Mesenteric fat pad (tissue), 1 donor: ENCODE results near the gene NANOS2. TPM values are rescaled to one million over a fixed set of nuclear protein-coding genes. Genes with fewer than 3 reads are reported as not detected.

Source experiments
- DNase-seq: peaks from one replicate; pipeline ENCODE4 v3.0.0-alpha.2; 2020; ENCODE audit warnings: low spot score
- long read RNA-seq: library from polyadenylated mRNA; unstranded; transcript quantifications from one replicate; pipeline ENCODE4 v2.0.0, GENCODE V29; 2020
- total RNA-seq: library from RNA; stranded (reverse); fragmentation: NEBNext Ultra II Directional; extraction: Animal tissue kit (Norgen Biotek cat#: 25700); gene quantifications from one replicate; pipeline ENCODE4 v1.2.1, GENCODE V29; 2021
- donor health status: DM: yes; HTN: yes; CAD: no.

The NANOS2 gene
- total RNA-seq, result not detected
- long read RNA-seq, result 0 reads

- no peak for DNase-seq
Measured at GRCh38 chr19:45913874-45914830, at the start of gene NANOS2. Gene NANOS2, minus strand, starts transcription at chr19:45914778. Its CDS starts 85 bp downstream, at chr19:45914693.

DNA sequence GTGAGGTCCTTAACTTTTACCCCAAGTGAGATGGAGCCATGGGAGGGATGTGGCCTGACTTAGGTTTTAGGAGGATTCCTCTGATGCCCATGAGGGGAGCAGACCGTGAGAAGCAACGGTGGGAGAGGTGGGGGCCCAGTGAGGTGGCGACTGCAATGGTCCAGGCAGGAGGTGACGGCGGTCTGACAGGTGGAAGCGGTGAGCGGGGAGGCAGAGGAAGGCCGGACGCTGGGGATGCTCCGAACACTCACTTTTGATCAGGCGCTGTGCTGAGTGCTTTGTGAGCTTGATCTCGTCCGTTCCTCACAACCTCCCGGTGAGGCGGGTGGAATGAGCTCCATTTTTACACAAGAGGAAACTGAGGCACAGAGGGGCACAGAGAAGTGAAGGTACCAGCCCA lies 47.4 kb upstream of the NANOS2 start:
- no peak for DNase-seq

DNA sequence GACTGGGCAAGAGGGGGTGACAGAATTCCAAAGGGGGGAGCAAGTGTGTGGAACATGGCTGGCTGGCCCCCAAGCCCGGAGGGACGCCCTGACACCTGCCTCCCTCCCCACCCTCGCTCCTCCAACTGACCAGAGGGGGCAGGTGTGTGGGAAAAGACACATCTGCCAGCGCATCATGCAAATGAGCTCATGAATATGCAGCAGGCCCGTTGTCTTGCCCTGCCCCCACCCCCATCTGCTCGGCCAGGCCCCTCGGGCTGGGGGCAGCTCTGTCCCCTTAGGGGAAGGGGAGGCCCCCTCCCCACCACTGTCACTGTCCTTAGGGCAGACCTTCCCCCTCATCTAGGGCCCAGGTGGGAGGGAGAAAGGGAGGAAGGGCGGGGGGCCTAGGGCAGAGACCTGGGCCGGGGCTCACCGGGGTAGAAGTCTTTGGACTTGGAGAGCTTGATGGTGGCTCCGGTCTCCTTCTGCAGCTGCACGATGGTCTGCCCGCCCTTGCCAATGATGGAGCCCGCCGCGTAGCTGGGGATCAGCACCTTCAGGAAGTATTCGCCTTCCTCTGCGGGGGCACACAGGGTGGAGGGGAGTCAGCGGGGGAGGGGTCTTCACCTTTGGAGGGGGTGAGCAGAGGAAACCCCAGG lies 46.1 kb upstream of the NANOS2 start:
- no peak for DNase-seq

- DNase-seq, result no peak
Measured at GRCh38 chr19:45959517-45960025, 45.0 kb upstream of the NANOS2 start.

- no peak for DNase-seq
Measured at GRCh38 chr19:45958769-45959516, 44.4 kb upstream of the NANOS2 start.

- DNase-seq, result no peak
Measured at GRCh38 chr19:45958320-45958719, 43.7 kb upstream of the NANOS2 start.

DNA sequence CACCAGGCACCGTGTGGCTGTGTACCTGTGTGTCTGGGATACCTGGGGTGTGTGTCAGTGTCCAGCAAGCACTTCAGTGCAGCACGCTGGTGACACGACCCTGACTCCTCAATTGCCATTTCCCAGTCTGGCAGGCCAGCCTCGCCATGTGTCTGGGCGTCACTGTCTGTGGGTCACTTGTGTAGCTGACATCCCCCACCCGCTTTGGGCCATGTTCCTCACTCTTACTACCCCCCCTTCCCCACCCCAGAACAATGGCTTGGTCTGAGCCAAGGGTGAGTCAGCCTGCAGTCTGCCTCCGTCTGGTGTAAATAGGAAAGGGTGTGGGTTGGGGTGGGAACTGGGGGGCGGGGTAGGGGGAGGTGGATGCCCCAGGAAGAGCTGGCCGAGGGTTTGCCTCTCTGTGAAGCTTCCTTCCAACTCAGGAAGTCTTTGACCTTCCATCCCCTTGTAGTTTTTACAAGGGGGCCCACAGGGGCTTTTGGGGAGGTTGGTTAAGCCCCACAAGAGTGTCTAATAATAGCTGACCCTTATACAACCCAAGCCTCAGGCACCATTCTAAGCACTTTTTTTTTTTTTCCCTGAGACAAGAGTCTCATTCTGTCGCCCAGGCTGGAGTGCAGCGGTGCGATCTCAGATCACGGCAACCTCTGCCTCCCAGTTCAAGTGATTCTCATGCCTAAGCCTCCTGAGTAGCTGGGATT lies 41.5 kb upstream of the NANOS2 start:
- DNase-seq, result no peak

GRCh38 chr19:45954156-45954555 lies 39.6 kb upstream of the NANOS2 start:
- no peak for DNase-seq

GRCh38 chr19:45953676-45954075 lies 39.1 kb upstream of the NANOS2 start:
- DNase-seq, result no peak

DNA sequence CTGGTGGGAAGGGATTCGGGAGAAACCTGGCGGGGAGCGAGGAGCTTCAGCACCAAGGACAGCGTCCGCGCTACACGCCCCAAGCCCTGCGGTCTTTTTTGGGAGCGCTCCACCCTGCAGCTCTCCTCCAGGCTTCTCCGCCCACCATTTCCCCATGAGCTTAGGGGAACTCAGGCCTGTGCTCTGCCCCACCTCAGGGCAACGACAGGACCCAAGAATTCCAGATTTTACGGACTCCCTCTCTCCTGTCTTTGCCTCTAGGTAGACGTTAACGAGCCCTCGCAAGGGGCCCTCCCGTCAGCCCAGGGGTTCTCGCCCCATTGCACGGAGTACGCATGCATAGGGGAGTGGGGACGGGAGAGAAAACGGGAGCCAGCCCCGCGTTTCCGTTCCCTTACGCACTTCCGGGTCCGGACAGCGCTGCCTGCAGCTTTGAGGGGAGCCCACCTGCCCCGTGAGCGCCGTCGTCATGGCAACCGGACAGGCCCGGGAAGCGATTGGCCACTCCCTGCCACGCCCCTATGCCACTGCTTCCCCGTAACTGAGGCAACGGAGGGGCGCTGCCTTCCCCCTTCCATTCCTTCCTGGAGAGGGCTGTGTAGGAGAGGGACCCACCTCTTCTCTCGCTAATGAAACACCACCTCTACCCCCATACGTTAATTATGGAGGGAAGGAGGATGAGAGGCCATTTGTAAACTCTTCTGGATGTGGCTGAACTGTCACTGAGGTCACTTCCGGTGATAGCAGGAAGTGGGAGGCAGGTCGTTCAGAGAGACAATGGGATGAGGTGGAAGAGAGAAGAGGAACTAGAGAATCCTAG lies 38.3 kb upstream of the NANOS2 start:
- DNase-seq, result no peak

DNA sequence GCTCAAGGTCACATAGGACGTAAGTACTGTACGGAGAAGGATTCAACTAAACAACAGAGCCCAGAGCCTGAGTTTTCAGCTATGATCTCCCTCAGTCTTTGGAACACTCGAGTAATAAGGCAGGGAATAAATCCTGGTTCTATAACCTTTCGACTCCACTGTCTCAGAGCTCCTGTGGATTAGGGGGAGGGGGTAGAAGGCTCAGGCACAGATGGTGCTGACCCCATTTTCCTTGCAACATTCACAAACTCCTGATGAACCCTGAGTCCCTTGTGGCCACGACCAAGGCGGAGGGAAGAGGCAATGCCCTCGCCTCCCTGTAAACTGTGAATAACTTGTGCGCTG lies 37.7 kb upstream of the NANOS2 start:
- no peak for DNase-seq

GRCh38 chr19:45947926-45948325 lies 33.3 kb upstream of the NANOS2 start:
- DNase-seq, result no peak

GRCh38 chr19:45940515-45940805 lies 25.9 kb upstream of the NANOS2 start:
- no peak for DNase-seq

GRCh38 chr19:45939792-45940514 lies 25.4 kb upstream of the NANOS2 start:
- no peak for DNase-seq

DNA sequence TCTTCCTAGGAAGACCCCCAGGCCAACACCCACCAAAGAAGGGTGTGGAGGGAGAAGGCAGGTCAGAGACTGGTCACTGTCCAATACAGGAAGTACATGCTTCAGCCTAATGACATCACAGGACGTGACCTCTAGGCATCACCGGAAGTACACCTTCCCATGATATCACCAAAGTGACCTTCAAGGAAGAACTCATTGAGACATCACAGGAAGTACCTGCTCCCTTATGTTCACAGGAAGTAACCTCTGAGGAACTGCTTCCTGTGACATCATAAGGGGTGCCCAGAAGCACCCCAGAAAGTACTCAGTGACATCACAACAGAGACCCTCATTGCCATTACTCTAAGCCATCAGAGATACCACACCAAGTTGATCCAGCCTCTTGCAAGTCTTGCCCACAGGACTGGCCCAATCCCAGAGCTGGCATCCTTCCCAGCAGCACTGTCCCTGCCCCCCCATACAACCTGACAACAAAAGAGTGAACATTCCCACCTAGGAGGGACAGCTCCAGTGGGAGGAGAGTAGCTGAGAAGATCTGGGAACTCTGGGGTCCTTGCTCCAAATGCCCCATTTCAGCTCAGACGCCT lies 24.2 kb upstream of the NANOS2 start:
- no peak for DNase-seq

GRCh38 chr19:45935267-45935666 lies 20.7 kb upstream of the NANOS2 start:
- no peak for DNase-seq

- no peak for DNase-seq
Measured at GRCh38 chr19:45934551-45935230, 20.1 kb upstream of the NANOS2 start.

DNA sequence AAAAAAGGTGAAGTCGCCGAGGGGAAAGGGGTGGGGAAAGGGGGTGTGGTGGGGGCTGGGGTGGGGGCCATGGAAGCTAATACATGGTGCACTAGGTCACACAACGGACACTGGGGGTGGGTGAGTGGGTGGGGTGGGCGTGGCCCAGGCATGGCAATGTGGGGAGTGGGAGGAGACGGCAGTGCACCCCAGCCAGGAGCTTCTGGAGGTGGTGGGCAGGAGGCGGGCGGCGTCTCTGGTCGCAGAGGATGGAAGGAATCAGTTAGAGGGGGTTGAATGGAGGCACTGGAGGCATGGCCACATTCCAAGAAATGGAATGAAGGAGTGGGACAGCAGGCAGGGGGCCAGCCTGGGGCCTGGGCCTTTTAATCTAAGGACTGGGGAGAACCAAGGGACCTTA lies 19.2 kb upstream of the NANOS2 start:
- no peak for DNase-seq

DNA sequence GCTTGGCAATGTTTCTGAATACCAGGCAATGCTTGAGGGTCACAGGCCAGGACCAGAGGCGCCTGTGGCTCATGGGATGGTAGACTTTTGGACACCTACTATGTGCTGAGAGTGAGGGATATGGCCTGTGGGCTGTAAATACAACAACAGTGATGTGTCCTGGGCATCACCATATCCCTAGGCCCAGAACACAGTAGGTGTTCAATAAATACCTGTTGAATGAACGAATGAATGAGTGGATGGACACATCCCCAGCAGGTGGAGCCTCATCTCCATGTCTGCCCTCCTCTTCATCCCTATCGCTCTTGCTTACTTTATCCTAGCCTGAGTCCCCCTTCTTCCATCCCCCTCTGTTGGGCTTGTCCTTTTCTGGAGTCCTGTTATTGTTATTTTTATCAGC lies 16.5 kb upstream of the NANOS2 start:
- DNase-seq, result no peak
